Hepatocyte (in vitro differentiated cells): ENCODE results near the gene NFILZ. TPM values are rescaled to one million over a fixed set of nuclear protein-coding genes. Genes with fewer than 3 reads are reported as not detected.

ENCODE experiments used
- DNase-seq: peaks from one replicate; pipeline ENCODE4 v3.0.0-alpha.2; 2016; ENCODE audit warnings: low spot score
- H2AFZ ChIP-seq: fragments of 200-600 bp; sonication (generic); 2 replicates; pipeline ENCODE4 v1.6.0; 2016; ENCODE audit warnings: antibody characterized with exemption, mild to moderate bottlenecking
- H3K27ac ChIP-seq: fragments of 200-600 bp; sonication (generic); 2 replicates; pipeline ENCODE4 v1.5.1; 2016; ENCODE audit warnings: mild to moderate bottlenecking
- H3K27me3 ChIP-seq: fragments of 200-600 bp; sonication (generic); 2 replicates; pipeline ENCODE4 v1.6.1; 2016
- H3K36me3 ChIP-seq: fragments of 200-600 bp; sonication (generic); replicated peaks from 2 replicates; pipeline ENCODE4 v1.5.1; 2016; ENCODE audit warnings: low read depth; ENCODE audit not compliant: insufficient read depth
- H3K4me1 ChIP-seq: fragments of 200-600 bp; sonication (generic); 2 replicates; pipeline ENCODE4 v1.5.1; 2016; ENCODE audit warnings: mild to moderate bottlenecking, moderate library complexity; ENCODE audit not compliant: insufficient read depth
- H3K4me2 ChIP-seq: fragments of 200-600 bp; sonication (generic); 2 replicates; pipeline ENCODE4 v1.6.0; 2016
- H3K4me3 ChIP-seq: fragments of 200-600 bp; sonication (generic); 2 replicates; pipeline ENCODE4 v1.5.1; 2016; ENCODE audit warnings: mild to moderate bottlenecking
- H3K79me2 ChIP-seq: fragments of 200-600 bp; sonication (generic); 2 replicates; pipeline ENCODE4 v1.6.0; 2017; ENCODE audit warnings: mild to moderate bottlenecking
- H3K9me2 ChIP-seq: fragments of 200-600 bp; sonication (generic); replicated peaks from 2 replicates; pipeline ENCODE4 v1.6.0; 2017; ENCODE audit warnings: mild to moderate bottlenecking; ENCODE audit not compliant: insufficient read depth
- H3K9me3 ChIP-seq: fragments of 200-600 bp; sonication (generic); 2 replicates; pipeline ENCODE4 v1.5.1; 2016; ENCODE audit warnings: low read depth, mild to moderate bottlenecking
- H4K20me1 ChIP-seq: fragments of 200-600 bp; sonication (generic); 2 replicates; pipeline ENCODE4 v1.6.0; 2016; ENCODE audit warnings: mild to moderate bottlenecking; ENCODE audit not compliant: insufficient read depth, poor library complexity, severe bottlenecking
- CTCF ChIP-seq: fragments of 200-600 bp; sonication (generic); IDR thresholded peaks from 2 replicates; pipeline ENCODE4 v1.5.1; 2016; ENCODE audit warnings: antibody characterized with exemption, mild to moderate bottlenecking; ENCODE audit not compliant: poor library complexity
- EZH2 ChIP-seq: fragments of 200-600 bp; sonication (generic); IDR thresholded peaks from 2 replicates; pipeline ENCODE4 v1.6.1; 2016; ENCODE audit warnings: antibody characterized with exemption, mild to moderate bottlenecking, borderline replicate concordance
- EZH2phosphoT487 ChIP-seq: fragments of 200-600 bp; sonication (generic); IDR thresholded peaks from one replicate; pipeline ENCODE4 v1.6.1; 2018; ENCODE audit warnings: antibody characterized with exemption, mild to moderate bottlenecking, low read depth, moderate library complexity; ENCODE audit not compliant: unreplicated experiment, severe bottlenecking
- whole genome bisulfite sequencing: methylation state at CpG from one replicate; pipeline ENCODE4 v1.1.6; 2016; ENCODE audit warnings: low lambda C conversion rate; ENCODE audit errors: missing lambda C conversion rate; 5-methylcytosine and 5-hydroxymethylcytosine counted together
- polyA plus RNA-seq: library from polyadenylated mRNA; unstranded; fragments of >200 nt; fragmentation: Nextera tagmentation; extraction: Ambion mirVana; gene quantifications from 2 replicates; pipeline ENCODE4 v1.2.1, GENCODE V29; 2016
- total RNA-seq: library from RNA; depleted of rRNA; stranded (reverse); fragments of >200 nt; gene quantifications from 2 replicates; pipeline ENCODE4 v1.2.3, GENCODE V29; 2014

NFILZ gene
- total and polyA plus RNA-seq, 2 experiments from 2014 or later = not detected

DNA sequence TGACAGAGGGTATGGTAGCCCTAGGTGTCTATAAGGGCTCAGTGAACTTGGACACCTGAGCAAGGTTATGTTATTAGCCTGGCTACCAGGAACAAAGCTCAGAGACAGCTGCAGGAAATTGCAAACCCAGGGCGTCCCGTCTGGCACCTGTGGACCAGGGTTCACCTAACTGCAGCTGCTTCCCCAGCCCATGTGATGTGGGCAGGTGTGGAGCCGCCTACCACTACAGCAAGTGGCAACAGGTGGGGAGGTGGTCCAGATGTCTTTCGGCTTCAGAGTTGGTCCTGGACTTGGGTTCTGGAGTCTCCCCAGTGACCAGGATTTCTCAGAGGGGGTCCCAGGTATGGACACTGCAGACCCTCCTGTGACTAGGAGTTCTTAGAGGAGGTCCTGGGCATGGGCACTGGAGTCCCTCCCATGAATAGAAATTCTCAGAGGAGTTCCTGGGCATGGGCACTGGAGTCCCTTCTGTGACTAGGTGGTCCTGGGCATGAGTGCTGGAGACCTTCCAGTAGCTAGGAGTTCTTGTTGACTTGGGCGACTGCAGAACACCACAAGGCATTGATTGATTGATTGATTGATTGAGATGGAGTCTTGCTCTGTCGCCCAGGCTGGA is 43.0 kb downstream of the NFILZ start:
- no peaks in the 10 kb centered on the region for H3K4me1 ChIP-seq
- no peak overlapping the region for H3K4me3 ChIP-seq
- DNase-seq = no peak
- H2AFZ ChIP-seq = no peak overlapping the region
- H3K27me3 ChIP-seq = no peaks in the 10 kb centered on the region
- no peaks in the 10 kb centered on the region for H4K20me1 ChIP-seq
- 87% methylated on average over 6 of the region's 6 CpGs for WGBS
- no peaks in the 10 kb centered on the region for H3K9me3 ChIP-seq
- H3K36me3 ChIP-seq = no peaks in the 10 kb centered on the region
- no peaks in the 10 kb centered on the region for H3K9me2 ChIP-seq
- no peak overlapping the region for H3K4me2 ChIP-seq
- H3K27ac ChIP-seq = no peak overlapping the region
- H3K79me2 ChIP-seq = no peaks in the 10 kb centered on the region
- TF ChIP-seq CTCF (no peak), EZH2 (no peak), EZH2phosphoT487 (no peak)

DNA sequence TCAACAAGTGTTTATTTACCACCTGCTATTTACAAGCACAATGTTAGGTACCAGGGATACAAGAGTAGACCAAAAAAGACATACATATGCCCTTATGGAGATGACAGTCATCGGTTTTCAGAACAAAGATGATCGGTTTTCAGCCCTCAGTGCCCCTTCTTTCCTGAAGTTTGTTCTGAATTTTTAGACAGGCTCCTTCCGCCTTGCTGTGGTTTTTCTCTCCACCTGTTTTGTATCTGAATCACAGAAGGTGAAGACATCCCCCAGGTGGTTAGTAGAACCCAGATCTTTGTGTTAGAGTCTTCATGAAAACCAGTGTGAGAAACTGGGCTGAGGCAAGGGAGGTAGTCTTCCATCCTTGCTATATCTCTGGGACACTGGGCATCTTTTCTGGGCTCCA is 44.6 kb downstream of the NFILZ start:
- H3K27me3 ChIP-seq = no peaks in the 10 kb centered on the region
- no peak overlapping the region for H3K27ac ChIP-seq
- H2AFZ ChIP-seq = no peak overlapping the region
- H3K4me3 ChIP-seq = no peak overlapping the region
- no peaks in the 10 kb centered on the region for H3K9me2 ChIP-seq
- no peaks in the 10 kb centered on the region for H3K9me3 ChIP-seq
- WGBS = 73% methylated on average over 3 of the region's 3 CpGs
- no peaks in the 10 kb centered on the region for H4K20me1 ChIP-seq
- TF ChIP-seq CTCF = no peak
- no peak for TF ChIP-seq EZH2phosphoT487
- TF ChIP-seq EZH2 = no peak
- no peaks in the 10 kb centered on the region for H3K79me2 ChIP-seq
- no peak for DNase-seq
- H3K4me2 ChIP-seq = no peak overlapping the region
- H3K36me3 ChIP-seq = no peaks in the 10 kb centered on the region
- no peaks in the 10 kb centered on the region for H3K4me1 ChIP-seq

- Histone ChIP-seq H3K4me1 (no peaks in the 10 kb centered on the region), H2AFZ (no peak overlapping the region), H3K4me3 (no peak overlapping the region), H3K79me2 (no peaks in the 10 kb centered on the region), H4K20me1 (no peaks in the 10 kb centered on the region), H3K4me2 (no peak overlapping the region), H3K27me3 (no peaks in the 10 kb centered on the region), H3K9me3 (no peaks in the 10 kb centered on the region), H3K9me2 (no peaks in the 10 kb centered on the region), H3K36me3 (no peaks in the 10 kb centered on the region), H3K27ac (no peak overlapping the region)
- no peak for TF ChIP-seq EZH2
- TF ChIP-seq EZH2phosphoT487 = no peak
- no peak for TF ChIP-seq CTCF
- DNase-seq = no peak
These were observed 47.9 kb downstream of the NFILZ start for GRCh38 chr19:8678244-8678807.

Other genes with a start within 250 kb of the NFILZ start
- gene RAB11B, start 240.3 kb upstream of the NFILZ start, total RNA-seq = 30.9 and 47.1 TPM in 2 replicates
- 174 and 216 TPM in 2 replicates for gene RAB11B, start 240.3 kb upstream of the NFILZ start, polyA plus RNA-seq
- gene MARCHF2, start 217.3 kb upstream of the NFILZ start, total RNA-seq = 39.0 and 73.5 TPM in 2 replicates
- gene MARCHF2, start 217.3 kb upstream of the NFILZ start, polyA plus RNA-seq = 32.9 and 38.5 TPM in 2 replicates
- gene HNRNPM, start 185.7 kb upstream of the NFILZ start, total RNA-seq = 64.7 and 69.3 TPM in 2 replicates
- 159 and 161 TPM in 2 replicates for gene HNRNPM, start 185.7 kb upstream of the NFILZ start, polyA plus RNA-seq
- 0.44 and 0.73 TPM in 2 replicates for gene PRAM1, start 128.0 kb upstream of the NFILZ start, total RNA-seq
- gene PRAM1, start 128.0 kb upstream of the NFILZ start, polyA plus RNA-seq = 0.48 and 0.91 TPM in 2 replicates
- 3.8 and 5.7 TPM in 2 replicates for gene ZNF414, start 116.5 kb upstream of the NFILZ start, total RNA-seq
- gene ZNF414, start 116.5 kb upstream of the NFILZ start, polyA plus RNA-seq = 54.2 and 54.3 TPM in 2 replicates
- gene MYO1F, start 53.2 kb upstream of the NFILZ start, total RNA-seq = 0.13 and 0.92 TPM in 2 replicates
- gene MYO1F, start 53.2 kb upstream of the NFILZ start, polyA plus RNA-seq = 1.0 and 3.1 TPM in 2 replicates
- 22.1 and 31.9 TPM in 2 replicates for gene ADAMTS10, start 19.9 kb upstream of the NFILZ start, total RNA-seq
- gene ADAMTS10, start 19.9 kb upstream of the NFILZ start, polyA plus RNA-seq = 15.8 and 28.5 TPM in 2 replicates
- not detected in 2 replicates for gene ACTL9, start 68.2 kb downstream of the NFILZ start, total RNA-seq
- not detected in 2 replicates for gene ACTL9, start 68.2 kb downstream of the NFILZ start, polyA plus RNA-seq
- not detected in 2 replicates for gene OR2Z1, start 91.0 kb downstream of the NFILZ start, total RNA-seq
- not detected in 2 replicates for gene OR2Z1, start 91.0 kb downstream of the NFILZ start, polyA plus RNA-seq
- 31.0 and 35.6 TPM in 2 replicates for gene ZNF558, start 201.7 kb downstream of the NFILZ start, total RNA-seq
- 16.4 and 25.1 TPM in 2 replicates for gene ZNF558, start 201.7 kb downstream of the NFILZ start, polyA plus RNA-seq
- not detected in 2 replicates for gene MBD3L1, start 201.7 kb downstream of the NFILZ start, total RNA-seq
- gene MBD3L1, start 201.7 kb downstream of the NFILZ start, polyA plus RNA-seq = not detected in 2 replicates